HepG2 (cell line): Measurements from ENCODE around the gene STK17A.

Source experiments
- ATF3 ChIP-seq: sonication (generic); formaldehyde crosslinking; IDR thresholded peaks from 2 replicates; pipeline ENCODE4 v1.4.0; 2020; ENCODE audit warnings: missing genetic modification reagents
- CBFB ChIP-seq: sonication (generic); formaldehyde crosslinking; IDR thresholded peaks from 2 replicates; pipeline ENCODE4 v1.4.0; 2020; ENCODE audit warnings: missing genetic modification reagents
- CHD2 ChIP-seq: IDR thresholded peaks from 2 replicates; pipeline ENCODE4 v1.6.1; 2011; ENCODE audit warnings: low read depth, low read length, improper control_type of control experiment
- DMTF1 ChIP-seq: sonication (generic); formaldehyde crosslinking; IDR thresholded peaks from 2 replicates; pipeline ENCODE4 v1.4.0; 2020; ENCODE audit warnings: mild to moderate bottlenecking, missing genetic modification reagents
- FOSL1 ChIP-seq: sonication (generic); formaldehyde crosslinking; IDR thresholded peaks from 2 replicates; pipeline ENCODE4 v1.9.0; 2021; ENCODE audit warnings: missing genetic modification reagents, borderline replicate concordance
- GABPA ChIP-seq, 2 experiments: IDR thresholded peaks; 2 replicates each; pipeline ENCODE4 v1.6.1; 2011 to 2016; ENCODE audit warnings: low read depth in 2 of 2, low read length in 1 of 2, missing biosample characterization in 1 of 2, missing genetic modification characterization in 1 of 2
- HDAC1 ChIP-seq: sonication (generic); formaldehyde crosslinking; IDR thresholded peaks from 2 replicates; pipeline ENCODE4 v1.5.1; 2020; ENCODE audit warnings: mild to moderate bottlenecking, missing genetic modification reagents
- KLF13 ChIP-seq: sonication (generic); formaldehyde crosslinking; IDR thresholded peaks from 2 replicates; pipeline ENCODE4 v1.4.0; 2020; ENCODE audit warnings: mild to moderate bottlenecking, missing genetic modification reagents
- NFE2 ChIP-seq: sonication (generic); formaldehyde crosslinking; IDR thresholded peaks from 2 replicates; pipeline ENCODE4 v1.4.0; 2020; ENCODE audit warnings: missing genetic modification reagents
- PBX2 ChIP-seq: IDR thresholded peaks from 2 replicates; pipeline ENCODE4 v1.6.1; 2016; ENCODE audit warnings: control low read depth
- PHF20 ChIP-seq: sonication (generic); formaldehyde crosslinking; IDR thresholded peaks from 2 replicates; pipeline ENCODE4 v1.5.0; 2020; ENCODE audit warnings: mild to moderate bottlenecking, missing genetic modification reagents
- ZNF24 ChIP-seq: fragments of 450-650 bp; IDR thresholded peaks from 2 replicates; pipeline ENCODE4 v1.6.1; 2017; ENCODE audit warnings: antibody characterized with exemption, mild to moderate bottlenecking
- ZNF33A ChIP-seq: sonication (generic); formaldehyde crosslinking; IDR thresholded peaks from 2 replicates; pipeline ENCODE4 v1.5.1; 2020; ENCODE audit warnings: missing genetic modification reagents, mild to moderate bottlenecking, moderate library complexity, borderline replicate concordance

GRCh38 chr7:43625453-43625852, 42.5 kb downstream of the STK17A start:
- TF ChIP-seq ATF3 (CRISPR knock-in tag), result no peak
- no peak for TF ChIP-seq ZNF24
- no peak for TF ChIP-seq ZNF33A
- TF ChIP-seq PHF20 (CRISPR knock-in tag), result no peak
- no peak for TF ChIP-seq CHD2
- TF ChIP-seq FOSL1 (CRISPR knock-in tag), result no peak
- no peak for TF ChIP-seq HDAC1
- TF ChIP-seq CBFB, result no peak
- TF ChIP-seq GABPA (IDR thresholded peaks at IDR 0.05; ENCODE audit: low read depth, low read length), result no peak
- no peak for TF ChIP-seq GABPA (CRISPR knock-in tag; IDR thresholded peaks at IDR 0.05; ENCODE audit: low read depth)
- TF ChIP-seq KLF13 (CRISPR knock-in tag), result no peak
- TF ChIP-seq NFE2 (CRISPR knock-in tag), result no peak
- TF ChIP-seq DMTF1, result no peak
- no peak for TF ChIP-seq PBX2 (CRISPR knock-in tag)
